ENCODE measurements around the gene CFAP53.

DNA sequence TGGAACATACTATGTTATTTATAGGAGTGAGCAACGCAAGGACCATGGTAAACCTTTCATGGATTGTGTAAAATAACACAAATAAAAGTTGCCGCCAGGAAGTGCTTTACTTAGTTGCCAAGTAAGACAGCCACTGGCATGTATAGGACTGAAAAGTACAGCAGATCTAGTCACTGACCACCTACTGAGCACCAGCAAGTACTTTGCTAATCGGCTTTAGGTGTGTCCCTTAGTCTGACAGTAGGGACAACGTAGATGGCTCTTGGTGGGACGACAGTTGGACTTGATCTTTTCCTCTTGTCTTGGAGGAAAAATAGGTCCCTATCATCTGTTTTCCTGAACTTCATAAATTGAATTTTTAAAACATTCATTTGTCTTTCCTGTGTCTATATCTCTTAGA lies 34.8 kb upstream of the CFAP53 start:
- TF ChIP-seq, protein P1, sequence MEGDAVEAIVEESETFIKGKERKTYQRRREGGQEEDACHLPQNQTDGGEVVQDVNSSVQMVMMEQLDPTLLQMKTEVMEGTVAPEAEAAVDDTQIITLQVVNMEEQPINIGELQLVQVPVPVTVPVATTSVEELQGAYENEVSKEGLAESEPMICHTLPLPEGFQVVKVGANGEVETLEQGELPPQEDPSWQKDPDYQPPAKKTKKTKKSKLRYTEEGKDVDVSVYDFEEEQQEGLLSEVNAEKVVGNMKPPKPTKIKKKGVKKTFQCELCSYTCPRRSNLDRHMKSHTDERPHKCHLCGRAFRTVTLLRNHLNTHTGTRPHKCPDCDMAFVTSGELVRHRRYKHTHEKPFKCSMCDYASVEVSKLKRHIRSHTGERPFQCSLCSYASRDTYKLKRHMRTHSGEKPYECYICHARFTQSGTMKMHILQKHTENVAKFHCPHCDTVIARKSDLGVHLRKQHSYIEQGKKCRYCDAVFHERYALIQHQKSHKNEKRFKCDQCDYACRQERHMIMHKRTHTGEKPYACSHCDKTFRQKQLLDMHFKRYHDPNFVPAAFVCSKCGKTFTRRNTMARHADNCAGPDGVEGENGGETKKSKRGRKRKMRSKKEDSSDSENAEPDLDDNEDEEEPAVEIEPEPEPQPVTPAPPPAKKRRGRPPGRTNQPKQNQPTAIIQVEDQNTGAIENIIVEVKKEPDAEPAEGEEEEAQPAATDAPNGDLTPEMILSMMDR (IDR thresholded peaks at IDR 0.05) = no peak
- no peak for TF ChIP-seq ZFX (IDR thresholded peaks at IDR 0.05; ENCODE audit: borderline replicate concordance)
